Measurements from ENCODE around the gene CCDC116.

Gene CCDC116, protein sequence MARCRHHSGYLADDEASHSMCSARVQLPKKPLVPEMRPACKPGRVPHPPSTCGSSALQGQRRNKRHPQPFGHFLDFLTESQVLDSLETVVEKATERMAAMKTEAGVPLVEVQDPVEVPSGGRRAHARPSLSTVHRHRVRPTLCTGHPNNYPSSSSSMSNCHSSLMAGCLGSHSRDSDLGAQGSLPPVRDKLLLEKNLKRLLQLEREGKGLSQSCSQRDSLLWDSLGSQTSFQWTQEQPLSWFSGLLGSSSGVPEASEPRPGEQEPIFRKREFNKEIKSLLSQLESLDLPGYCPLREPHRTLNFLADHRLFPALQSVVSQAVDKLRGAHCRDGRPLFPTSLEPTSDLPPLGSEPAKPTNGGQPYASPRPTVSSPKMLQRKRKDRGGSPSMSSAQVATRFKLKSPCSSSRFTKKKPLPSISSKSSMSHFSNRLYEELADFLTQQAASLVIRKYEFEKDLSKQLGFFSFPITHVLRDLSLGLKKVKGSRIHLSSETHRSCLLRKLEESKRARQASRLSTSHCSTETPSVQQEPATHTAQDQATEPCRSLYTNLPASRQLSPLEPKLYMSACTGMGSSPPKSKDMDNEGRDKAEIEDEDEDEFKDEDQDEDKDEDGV

GRCh38 chr22:21632237-21632895, at the start of gene CCDC116:
Gene CCDC116, plus strand, starts transcription at chr22:21632760. Its CDS starts 422 bp downstream, at chr22:21633182.
- no peak for TF ChIP-seq ZFX (IDR thresholded peaks at IDR 0.05)
- TF ChIP-seq, protein P1, sequence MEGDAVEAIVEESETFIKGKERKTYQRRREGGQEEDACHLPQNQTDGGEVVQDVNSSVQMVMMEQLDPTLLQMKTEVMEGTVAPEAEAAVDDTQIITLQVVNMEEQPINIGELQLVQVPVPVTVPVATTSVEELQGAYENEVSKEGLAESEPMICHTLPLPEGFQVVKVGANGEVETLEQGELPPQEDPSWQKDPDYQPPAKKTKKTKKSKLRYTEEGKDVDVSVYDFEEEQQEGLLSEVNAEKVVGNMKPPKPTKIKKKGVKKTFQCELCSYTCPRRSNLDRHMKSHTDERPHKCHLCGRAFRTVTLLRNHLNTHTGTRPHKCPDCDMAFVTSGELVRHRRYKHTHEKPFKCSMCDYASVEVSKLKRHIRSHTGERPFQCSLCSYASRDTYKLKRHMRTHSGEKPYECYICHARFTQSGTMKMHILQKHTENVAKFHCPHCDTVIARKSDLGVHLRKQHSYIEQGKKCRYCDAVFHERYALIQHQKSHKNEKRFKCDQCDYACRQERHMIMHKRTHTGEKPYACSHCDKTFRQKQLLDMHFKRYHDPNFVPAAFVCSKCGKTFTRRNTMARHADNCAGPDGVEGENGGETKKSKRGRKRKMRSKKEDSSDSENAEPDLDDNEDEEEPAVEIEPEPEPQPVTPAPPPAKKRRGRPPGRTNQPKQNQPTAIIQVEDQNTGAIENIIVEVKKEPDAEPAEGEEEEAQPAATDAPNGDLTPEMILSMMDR (conservative IDR thresholded peaks at IDR 0.05), result no peak
- H3K27ac ChIP-seq, result no peak within 1 kb of the TSS

DNA sequence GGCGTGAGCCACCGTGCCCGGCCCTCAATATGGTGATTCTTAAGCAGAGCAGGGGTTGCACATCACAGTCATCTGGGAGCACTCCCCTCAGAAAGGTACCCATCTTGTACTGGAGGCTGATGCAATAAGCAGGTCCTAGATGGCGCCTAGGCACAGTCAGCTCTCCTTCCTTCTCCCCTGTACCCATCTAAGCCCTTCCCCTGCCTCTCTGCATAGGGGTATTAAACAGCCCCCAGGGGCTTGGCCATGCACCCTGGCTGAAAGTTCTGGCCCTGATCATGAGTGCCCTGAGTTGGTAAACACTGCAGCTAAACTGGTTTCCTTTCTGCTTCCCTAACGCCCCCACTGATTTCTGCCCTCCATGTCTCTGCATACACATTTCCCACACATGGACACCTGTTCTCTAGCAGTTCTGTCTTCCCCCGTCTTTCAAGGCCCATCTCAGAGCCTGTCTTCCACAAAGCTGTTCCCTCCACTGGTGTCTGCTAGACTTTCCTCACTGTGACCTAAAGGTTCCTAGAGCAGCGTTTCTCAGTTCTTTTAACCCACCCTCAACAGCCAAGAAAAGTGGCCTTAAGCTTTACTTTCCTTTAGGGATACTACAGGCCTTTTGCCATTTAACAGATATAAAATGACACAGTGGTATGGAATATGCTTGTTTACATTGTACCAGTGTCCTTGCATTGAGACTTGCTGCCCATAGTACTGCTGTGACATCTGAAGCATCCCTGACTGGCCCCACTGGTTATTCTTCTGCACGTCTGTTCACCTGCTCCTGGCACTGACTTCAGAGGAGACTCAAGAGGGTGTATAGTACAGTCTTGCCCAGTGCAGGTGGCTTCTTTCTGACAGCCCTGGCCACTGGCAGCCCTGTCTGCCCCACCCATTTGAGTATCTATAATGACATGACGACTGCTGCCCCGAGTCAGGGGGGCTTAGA, 49.5 kb upstream of the CCDC116 start:
- peak overlapping the region; percentile 76 for H3K27ac ChIP-seq
- TF ChIP-seq, protein P1 (conservative IDR thresholded peaks at IDR 0.05), result no peak
- TF ChIP-seq ZFX (IDR thresholded peaks at IDR 0.05), result no peak

- TF ChIP-seq, protein P1 (conservative IDR thresholded peaks at IDR 0.05), result no peak
- TF ChIP-seq ZFX (IDR thresholded peaks at IDR 0.05), result no peak
- H3K27ac ChIP-seq, result no peak overlapping the region
Measured at GRCh38 chr22:21585389-21585788, 47.2 kb upstream of the CCDC116 start.

- H3K27ac ChIP-seq, result no peak overlapping the region
- no peak for TF ChIP-seq ZFX (IDR thresholded peaks at IDR 0.05)
Measured at GRCh38 chr22:21587803-21588611, 44.6 kb upstream of the CCDC116 start.

GRCh38 chr22:21589396-21589795, 43.2 kb upstream of the CCDC116 start:
- TF ChIP-seq, protein P1 (conservative IDR thresholded peaks at IDR 0.05), result no peak
- TF ChIP-seq ZFX (IDR thresholded peaks at IDR 0.05), result no peak
- H3K27ac ChIP-seq, result no peak overlapping the region

- H3K27ac ChIP-seq, result peak overlapping the region; percentile 22
- TF ChIP-seq, protein P1 (conservative IDR thresholded peaks at IDR 0.05), result no peak
- TF ChIP-seq ZFX (IDR thresholded peaks at IDR 0.05), result no peak
Measured at GRCh38 chr22:21590809-21591641, 41.5 kb upstream of the CCDC116 start.
